Spleen (tissue), 3 donors: ENCODE data around the gene NYAP2.

Experiments
- POLR2A ChIP-seq, 3 donors: fragments of 450-650 bp; IDR thresholded peaks; one replicate each; pipeline ENCODE4 v1.5.1; 2017; ENCODE audit warnings: antibody characterized with exemption in 3 of 3, mild to moderate bottlenecking in 1 of 3
- POLR2AphosphoS5 ChIP-seq, 3 donors: sonication (generic); formaldehyde crosslinking; IDR thresholded peaks; one replicate each; pipeline ENCODE4 v1.5.1; 2017; ENCODE audit warnings: antibody characterized with exemption in 3 of 3

DNA sequence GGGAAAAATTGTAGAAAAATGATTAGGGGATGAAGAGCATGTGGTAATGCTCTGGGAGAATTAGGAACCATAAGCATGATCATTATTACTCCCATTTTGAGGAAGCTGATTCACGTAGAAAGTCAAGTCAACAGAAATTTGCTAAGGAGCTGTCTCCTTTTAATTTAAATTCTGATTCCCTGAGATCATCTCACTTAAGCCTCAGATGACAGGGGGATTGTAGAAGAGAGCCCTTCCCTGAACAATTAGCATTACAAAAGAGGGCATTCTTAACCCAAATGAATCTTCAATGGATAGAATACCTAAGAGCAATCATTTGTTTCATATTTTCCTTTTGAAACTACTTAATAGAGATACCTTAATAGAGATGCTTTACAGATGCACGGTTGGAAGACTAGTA, 267.9 kb downstream of the NYAP2 start:
- no peak for TF ChIP-seq POLR2AphosphoS5 (IDR thresholded peaks at IDR 0.05)
- TF ChIP-seq POLR2A (IDR thresholded peaks at IDR 0.05): no peak
